ENCODE data around the gene AP3D1. TPM values are rescaled to one million over a fixed set of nuclear protein-coding genes. Genes with fewer than 3 reads are reported as not detected.

The AP3D1 gene
- total RNA-seq, 1 donor from 2014 or later, result 109 TPM

- Histone ChIP-seq H3K36me3 (peaks cover 97% of the 10 kb centered on the region), H3K9me3 (no peaks in the 10 kb centered on the region), H3K4me3 (no peak overlapping the region), H3K27ac (no peak overlapping the region), H3K4me1 (no peaks in the 10 kb centered on the region), H3K27me3 (no peaks in the 10 kb centered on the region)
- DNase-seq, result no peak
- intact Hi-C loops (cut with DNase I), result no loop called here
- no peak for ATAC-seq
- TF ChIP-seq CTCF (IDR thresholded peaks at IDR 0.05), result no peak
Measured at GRCh38 chr19:2115324-2115723, 36.0 kb downstream of the AP3D1 start.

GRCh38 chr19:2114821-2115220 lies 36.5 kb downstream of the AP3D1 start:
- no peaks in the 10 kb centered on the region for H3K27me3 ChIP-seq
- H3K36me3 ChIP-seq, result peaks cover 97% of the 10 kb centered on the region
- intact Hi-C loops (cut with DNase I), result no loop called here
- H3K4me1 ChIP-seq, result no peaks in the 10 kb centered on the region
- TF ChIP-seq CTCF (IDR thresholded peaks at IDR 0.05), result no peak
- ATAC-seq (no peak), DNase-seq (no peak)
- no peak overlapping the region for H3K4me3 ChIP-seq
- H3K27ac ChIP-seq, result no peak overlapping the region
- no peaks in the 10 kb centered on the region for H3K9me3 ChIP-seq

GRCh38 chr19:2114218-2114617 lies 37.1 kb downstream of the AP3D1 start:
- TF ChIP-seq CTCF (IDR thresholded peaks at IDR 0.05), result no peak
- no peaks in the 10 kb centered on the region for H3K9me3 ChIP-seq
- H3K4me3 ChIP-seq, result no peak overlapping the region
- no peaks in the 10 kb centered on the region for H3K4me1 ChIP-seq
- intact Hi-C loops (cut with DNase I), result no loop called here
- DNase-seq (no peak), ATAC-seq (no peak)
- H3K27ac ChIP-seq, result no peak overlapping the region
- no peaks in the 10 kb centered on the region for H3K27me3 ChIP-seq
- peaks cover 100% of the 10 kb centered on the region for H3K36me3 ChIP-seq

- no peaks in the 10 kb centered on the region for H3K9me3 ChIP-seq
- DNase-seq (no peak), ATAC-seq (no peak)
- H3K4me1 ChIP-seq, result no peaks in the 10 kb centered on the region
- TF ChIP-seq CTCF (IDR thresholded peaks at IDR 0.05), result no peak
- H3K36me3 ChIP-seq, result peaks cover 100% of the 10 kb centered on the region
- no peak overlapping the region for H3K27ac ChIP-seq
- intact Hi-C loops (cut with DNase I), result no loop called here
- no peaks in the 10 kb centered on the region for H3K27me3 ChIP-seq
- H3K4me3 ChIP-seq, result no peak overlapping the region
Measured at GRCh38 chr19:2113439-2114211, 37.7 kb downstream of the AP3D1 start.

- Histone ChIP-seq H3K4me1 (no peaks in the 10 kb centered on the region), H3K27ac (no peak overlapping the region), H3K36me3 (peaks cover 100% of the 10 kb centered on the region), H3K9me3 (no peaks in the 10 kb centered on the region), H3K27me3 (no peaks in the 10 kb centered on the region), H3K4me3 (no peak overlapping the region)
- no peak for DNase-seq
- ATAC-seq, result no peak
- intact Hi-C loops (cut with DNase I), result no loop called here
- TF ChIP-seq CTCF (IDR thresholded peaks at IDR 0.05), result no peak
Measured at GRCh38 chr19:2112516-2113320, 38.6 kb downstream of the AP3D1 start.

All from upper lobe of right lung (tissue), 1 donor.